HG02840 (cell line): ENCODE data around the gene SLC25A51.

Experiments
- ATAC-seq: cut with Tn5 transposase; IDR thresholded peaks from one replicate; pipeline ENCODE4 v1.9.1; 2021; ENCODE audit warnings: mild to moderate bottlenecking, moderate library complexity, moderate number of reproducible peaks; ENCODE audit not compliant: unreplicated experiment, low FRiP score

Gene SLC25A51

DNA sequence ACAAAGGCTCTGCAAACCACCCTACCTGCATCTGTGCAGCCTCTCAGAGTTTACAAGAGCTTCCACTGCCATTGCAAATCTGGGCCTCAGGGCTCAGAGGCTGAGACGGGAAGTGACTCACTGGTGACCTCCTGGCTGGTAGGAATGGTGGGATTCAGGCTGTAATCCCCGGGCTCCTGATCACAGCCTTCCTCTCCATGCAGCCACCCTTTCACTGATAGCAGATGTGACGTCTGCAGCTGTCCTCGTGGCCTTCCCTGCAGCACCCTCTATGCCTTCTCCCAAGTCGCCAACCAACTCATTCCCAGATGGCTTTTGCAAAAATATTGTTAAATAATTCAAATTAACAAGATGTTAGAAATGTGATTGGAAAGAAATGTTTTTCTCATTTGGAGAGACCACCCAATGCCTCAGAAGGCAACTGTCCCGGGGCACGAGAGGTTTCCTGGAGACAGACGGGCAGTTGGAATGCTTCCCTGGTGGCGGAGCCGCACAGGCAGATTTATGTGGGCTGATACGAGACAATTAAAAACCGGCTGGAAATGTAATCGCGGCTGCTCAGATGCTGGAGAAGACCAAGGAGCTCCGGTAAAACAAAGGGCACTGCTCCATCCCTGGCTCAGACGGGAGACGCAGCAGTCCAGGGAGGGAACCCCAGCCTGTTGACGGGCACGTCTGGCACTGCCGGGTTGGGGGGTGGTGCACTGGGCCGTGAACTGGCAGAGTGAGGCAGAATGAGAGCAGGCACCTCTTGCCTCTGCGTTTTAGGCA, 34.4 kb upstream of the SLC25A51 start:
- ATAC-seq, result no peak

DNA sequence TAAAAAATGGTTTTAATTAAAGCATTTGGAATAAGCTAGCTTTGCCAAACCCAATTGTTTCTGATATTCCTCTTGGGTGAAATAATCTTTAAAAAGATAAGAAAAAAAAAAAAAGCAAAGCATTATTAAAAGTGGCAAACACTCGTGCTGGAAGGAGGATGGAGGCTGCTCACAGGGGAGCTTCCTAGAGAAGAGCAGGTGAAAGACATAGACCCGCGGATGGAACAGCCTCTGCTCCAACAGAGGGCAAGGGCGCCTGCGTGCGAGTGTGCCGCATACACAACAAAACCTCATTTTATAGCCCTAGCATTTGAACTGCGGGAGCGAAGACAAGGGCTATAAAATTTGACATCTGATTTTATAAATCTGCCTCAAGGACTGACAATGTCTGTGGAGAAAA, 33.4 kb upstream of the SLC25A51 start:
- ATAC-seq, result no peak

DNA sequence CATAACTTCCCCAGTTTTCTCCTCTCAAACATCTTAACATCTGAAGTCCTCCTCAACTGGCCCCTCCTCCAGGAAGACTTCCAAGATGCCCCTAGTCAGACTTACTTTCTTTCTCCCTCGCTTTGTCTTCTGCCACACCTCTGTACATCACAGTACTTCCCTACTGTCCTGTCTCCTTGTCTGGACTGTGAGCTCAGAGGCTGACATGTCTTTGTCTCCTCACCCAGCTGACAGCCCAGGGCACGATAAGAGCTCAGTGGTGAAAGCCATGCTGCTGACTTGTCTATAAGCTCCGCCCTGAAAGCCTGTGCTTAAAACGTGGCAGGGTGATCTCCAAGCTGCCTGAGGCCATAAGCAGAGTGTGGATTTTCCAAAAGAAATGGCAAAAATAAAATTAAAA, 33.0 kb upstream of the SLC25A51 start:
- no peak for ATAC-seq

DNA sequence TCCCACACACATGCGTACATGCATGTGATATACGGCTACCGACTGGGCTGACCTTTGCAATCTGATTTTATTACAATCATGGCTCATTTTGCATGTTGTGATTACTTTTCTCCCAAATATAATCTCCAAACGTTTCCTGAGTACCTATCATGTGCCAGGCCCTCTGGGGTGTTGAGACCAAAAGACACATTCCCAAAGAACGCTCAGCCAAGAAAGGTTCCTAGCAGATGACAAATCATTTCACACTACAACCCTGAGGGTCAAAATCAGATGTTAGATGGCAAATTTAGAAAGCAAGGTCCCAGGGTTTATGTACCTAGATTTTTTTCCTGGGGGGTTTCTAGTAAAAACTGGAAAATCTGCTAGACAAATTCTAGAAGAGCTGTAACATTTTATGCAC, 32.4 kb upstream of the SLC25A51 start:
- ATAC-seq, result no peak

DNA sequence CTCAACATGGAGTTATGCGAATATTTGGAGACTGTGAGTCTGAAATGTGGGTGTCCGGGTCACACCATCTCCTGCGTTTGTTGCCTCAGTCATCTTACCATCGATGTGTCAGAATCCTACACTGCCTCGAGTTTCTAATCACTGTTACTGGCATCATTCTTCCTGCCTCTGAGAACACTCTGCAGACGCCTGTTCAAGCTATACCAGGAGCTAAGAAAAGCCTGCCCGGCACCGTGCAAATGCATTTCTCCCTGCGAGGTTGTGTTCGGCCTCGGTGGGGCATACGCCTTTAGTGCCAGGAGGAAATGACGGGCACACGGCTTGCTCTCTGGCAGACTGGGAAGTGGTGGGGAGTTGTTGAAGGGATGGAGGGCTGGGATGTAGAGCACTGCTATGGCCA, 31.2 kb upstream of the SLC25A51 start:
- ATAC-seq, result no peak

DNA sequence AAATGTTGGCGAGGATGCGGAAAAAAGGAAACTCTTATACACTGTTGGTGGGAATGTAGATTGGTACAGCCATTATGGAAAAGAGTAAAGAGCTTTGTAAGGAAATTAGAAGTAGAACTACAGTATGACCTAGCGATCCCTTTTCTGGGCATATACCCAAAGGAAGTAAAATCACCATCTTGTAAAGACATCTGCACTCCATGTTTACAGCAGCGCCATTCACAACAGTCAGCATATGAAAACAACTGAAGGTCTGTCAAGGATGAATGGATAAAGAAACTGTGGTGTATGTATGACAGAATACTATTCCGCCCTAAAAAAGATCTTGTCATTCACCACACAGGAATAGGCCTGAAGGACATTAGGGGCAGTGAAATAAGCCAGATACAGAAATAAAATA, 27.7 kb upstream of the SLC25A51 start:
- no peak for ATAC-seq

DNA sequence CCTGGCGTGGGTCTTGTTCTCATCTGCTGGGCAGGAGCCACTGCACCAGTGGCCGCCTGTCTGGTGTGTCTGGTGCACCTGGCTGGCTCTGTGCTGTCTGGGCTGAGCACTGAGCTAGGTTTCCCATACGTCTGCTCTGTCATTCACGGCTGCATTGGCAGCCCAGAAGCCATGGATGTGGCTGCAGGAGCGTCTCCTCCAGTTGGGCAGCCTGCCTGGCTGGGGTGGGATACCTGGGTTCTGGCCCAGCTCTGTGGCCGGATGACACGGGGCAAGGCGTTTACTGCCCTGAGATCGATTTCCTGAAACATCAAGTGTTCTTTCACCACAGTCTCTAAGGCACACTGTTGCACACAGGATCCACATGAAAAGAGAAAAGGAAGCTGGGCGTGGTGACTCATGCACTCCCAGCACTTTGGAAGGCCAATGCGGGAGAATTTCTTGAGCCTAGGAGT, 25.5 kb upstream of the SLC25A51 start:
- ATAC-seq, result no peak

DNA sequence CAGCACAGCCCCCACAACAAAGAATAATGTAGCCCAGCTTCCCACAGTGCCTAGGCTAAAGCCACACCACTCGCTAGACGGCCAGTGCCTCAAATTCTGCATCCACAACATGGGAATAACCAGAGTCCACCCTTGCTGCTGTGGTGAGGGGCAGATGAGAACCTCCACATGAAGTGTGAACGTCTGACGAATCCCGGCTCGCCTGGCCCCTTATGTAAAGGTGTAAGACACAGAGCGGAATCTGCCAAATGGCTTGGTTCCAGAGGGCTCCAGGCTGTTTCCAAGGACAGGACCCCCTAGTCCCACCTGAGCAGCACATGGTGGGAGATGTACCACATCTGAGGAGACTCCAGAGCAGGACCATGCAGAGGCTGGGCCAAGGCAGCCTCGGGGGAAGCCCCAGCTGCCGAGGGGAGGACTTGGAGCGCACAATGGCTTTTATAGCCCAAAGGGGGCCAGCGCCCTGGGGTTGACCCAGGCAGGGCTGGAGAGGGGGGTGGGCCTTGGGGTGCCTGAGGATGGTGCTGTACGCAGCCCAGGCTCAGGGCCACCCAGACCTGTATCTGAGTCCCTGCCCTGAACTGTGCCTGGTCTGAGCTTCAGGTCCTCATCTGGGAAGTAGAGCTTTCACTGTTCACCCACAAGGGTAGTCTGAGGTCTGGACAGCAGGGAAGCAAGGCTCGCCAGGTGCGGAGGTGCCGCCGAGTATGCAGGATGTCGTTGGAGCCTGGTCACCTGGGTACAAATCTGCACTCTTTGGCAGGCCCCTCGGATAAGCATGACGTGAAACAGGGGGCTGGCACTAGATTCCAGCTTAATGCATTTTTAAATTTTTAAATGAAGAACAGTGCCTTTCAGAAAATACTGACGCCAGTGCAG, 24.9 kb upstream of the SLC25A51 start:
- ATAC-seq, result no peak

DNA sequence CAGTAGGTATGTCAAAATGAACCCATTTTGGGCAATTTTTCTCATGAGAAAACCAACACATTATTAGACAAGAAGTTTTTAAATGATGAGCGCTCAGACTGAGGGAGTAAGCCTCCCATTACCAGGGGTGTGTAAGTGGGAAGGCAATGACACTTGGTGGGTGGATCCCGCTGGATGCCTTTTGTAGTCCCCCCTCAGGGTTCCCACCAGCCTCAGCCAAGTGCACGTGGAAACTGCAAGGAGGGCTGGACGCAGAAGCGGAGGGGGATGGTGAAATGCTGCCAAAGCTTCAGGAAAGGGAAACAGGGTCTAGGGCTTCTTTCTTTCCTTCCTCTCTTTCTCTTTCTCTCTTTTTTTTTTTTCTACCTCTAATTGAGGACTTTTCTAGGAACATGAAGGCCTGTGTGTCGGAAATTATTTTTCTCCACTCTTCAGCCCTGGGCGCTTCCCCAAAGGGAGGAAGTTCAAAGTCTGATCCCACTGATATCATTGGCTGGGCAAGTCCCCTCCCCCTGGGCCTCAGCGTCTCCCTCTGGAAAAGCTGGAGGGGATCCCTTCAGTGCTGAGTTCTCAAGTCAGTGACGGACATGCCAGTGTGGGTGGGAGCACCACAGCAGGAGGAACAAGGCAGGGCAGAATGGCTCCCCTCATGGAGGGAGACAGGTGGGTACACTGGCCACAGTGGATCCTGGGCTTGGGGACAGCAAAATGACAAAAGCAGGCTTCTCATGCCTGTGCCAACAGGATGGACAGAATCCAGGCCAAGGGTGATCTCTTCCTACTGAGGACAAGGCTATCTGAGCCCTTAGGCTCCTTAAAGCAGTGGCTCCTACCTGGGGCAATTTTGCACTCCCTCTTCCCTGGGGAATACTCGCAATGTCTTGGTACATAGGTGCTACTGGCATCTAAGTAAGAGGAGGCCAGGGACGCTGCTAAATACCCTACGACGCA, 23.9 kb upstream of the SLC25A51 start:
- ATAC-seq, result no peak

DNA sequence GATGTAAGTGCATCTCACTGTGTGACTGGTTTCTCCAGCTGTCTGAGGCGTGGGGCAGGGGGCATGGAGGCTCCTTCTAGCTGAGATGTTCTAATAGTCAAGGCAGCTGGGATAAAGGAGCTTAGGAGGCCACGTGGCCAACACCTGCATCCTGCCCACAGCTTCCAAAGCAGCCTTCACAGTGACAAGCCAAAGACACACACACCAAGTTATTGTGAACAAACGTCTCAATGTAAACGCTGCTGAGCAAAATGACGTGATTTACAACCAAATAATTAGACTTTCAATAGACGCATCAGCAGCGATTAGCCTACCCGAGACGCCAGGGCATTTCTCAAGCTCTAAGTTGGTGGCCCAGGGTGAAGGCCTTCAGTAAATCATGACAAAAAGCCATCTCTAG, 23.2 kb upstream of the SLC25A51 start:
- ATAC-seq, result no peak

DNA sequence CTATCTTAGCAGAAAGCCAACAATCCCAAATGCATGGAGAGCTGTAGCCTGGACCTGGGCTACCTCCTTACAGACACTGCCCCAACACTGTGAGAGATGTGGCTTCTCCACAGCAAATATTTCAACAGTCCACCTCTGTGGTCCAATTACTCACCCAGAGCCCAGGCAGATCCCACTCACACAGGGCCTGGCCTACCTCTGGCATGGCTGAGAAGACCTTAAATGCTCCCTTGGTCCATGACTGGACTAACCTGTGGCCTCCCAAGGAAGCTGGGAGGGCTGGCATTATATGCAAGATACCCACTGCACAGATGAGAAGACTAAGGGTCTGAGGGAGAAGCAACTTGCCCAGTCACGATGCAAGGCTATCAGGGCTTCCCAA, 22.8 kb upstream of the SLC25A51 start:
- ATAC-seq, result no peak

DNA sequence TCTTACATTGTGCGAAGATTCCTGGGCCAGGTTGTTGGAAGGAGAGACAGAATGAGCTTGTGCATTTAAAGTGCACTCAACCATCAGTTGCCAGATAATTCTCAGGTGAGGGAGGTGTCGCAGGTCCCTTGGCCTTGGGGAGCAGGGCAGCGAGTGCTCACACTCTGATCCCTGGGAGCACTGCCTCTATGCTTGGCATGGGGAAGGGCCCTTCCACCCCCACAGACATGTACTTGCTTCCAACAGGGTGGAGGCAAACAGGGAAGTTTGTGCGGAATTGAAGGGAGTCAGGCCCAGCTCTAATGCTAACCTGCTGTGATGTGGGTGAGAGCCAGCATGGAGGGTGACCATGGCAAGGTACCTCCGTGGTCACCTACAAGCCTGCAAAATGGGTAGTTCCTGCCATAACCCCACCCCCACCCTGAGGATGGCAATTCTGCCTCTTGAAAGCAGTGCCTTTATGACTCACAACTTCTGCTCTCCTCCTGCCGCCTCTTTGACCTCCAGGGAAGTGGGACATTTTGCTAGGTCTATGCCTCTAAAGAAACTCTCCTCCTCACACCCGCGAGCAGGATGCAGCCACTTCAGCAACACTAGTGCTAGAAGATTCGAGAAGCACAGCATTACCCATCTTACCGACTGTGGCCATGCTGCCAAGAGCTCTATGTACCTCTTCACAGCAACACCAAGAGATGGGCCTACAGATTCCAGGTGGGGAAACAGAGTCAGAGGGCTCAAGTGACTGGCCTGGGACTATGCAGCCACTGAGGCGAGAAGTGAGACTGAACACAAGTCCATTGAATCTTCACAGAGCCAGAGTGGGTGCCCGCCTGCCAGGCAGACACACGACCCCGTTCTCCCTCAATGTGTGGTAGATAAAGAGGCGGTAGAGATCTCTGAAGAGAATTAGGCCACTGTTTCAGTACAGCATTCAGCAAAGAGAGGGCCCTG, 22.1 kb upstream of the SLC25A51 start:
- ATAC-seq, result no peak

DNA sequence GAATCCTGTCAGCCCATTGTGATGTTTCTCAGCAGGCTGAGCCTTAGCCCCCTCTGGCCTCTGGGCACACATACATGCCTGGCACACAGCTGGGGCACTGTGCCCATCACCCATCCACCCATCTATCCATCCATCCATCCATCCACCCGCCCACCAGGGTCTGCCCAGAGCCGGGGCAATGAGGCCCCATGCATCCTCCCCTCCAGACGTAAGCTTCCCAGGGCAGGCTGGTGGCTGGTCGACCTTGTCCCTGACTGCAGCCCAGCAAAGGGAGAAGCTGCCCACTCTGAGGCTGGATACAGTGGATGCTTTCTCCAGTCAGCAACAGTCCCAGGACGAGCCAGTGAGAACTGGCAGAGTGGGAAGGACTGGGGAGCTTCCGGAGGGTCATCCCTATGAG, 21.1 kb upstream of the SLC25A51 start:
- no peak for ATAC-seq

DNA sequence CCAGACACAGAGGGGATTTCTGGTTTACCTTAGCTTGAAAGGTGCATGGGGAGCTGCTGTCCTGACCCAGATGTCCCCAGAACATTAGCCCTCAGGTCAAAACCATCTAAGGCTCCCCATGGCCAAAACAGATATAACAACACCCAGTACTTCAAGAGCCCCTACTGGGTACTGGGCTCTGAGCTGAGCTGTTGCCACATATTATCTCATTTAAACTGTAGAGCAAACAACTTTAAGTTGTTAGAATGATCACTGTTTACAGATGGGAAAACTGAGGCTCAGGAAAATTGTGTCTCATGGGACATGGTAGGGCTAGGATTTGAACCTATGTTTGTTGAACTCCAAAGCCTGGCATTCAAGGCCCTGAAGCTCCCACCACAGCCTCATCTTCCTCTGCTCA, 20.6 kb upstream of the SLC25A51 start:
- no peak for ATAC-seq

DNA sequence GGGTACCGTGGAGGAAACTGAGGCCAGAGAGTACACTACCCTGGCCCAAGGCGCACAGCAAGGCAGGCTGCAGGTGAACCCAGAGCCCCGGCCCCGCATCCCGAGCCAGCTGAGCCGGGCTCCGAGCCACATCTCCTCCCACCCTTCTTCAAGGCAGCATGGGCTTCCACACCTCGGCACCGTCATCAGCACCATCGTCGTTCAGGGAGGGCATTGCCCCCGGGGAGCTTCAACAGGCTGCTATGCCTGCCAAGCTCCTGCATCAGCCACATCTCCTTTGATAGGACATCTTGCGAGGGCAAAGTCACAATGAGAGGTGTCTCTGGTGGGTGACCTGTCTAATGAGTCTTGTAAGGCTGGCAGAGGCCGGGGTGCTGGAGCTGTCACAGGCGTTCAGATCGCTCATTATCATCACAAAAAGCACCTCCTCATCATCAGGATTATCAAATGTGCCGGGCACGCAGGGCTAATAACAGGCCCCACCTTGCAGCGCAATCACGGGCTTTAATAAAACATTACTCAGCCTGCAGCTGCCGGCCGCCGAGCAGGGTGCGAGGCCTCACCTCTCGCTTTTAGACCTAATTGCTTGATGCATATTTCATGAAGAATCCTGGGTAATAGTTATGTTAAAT, 20.0 kb upstream of the SLC25A51 start:
- ATAC-seq, result no peak

DNA sequence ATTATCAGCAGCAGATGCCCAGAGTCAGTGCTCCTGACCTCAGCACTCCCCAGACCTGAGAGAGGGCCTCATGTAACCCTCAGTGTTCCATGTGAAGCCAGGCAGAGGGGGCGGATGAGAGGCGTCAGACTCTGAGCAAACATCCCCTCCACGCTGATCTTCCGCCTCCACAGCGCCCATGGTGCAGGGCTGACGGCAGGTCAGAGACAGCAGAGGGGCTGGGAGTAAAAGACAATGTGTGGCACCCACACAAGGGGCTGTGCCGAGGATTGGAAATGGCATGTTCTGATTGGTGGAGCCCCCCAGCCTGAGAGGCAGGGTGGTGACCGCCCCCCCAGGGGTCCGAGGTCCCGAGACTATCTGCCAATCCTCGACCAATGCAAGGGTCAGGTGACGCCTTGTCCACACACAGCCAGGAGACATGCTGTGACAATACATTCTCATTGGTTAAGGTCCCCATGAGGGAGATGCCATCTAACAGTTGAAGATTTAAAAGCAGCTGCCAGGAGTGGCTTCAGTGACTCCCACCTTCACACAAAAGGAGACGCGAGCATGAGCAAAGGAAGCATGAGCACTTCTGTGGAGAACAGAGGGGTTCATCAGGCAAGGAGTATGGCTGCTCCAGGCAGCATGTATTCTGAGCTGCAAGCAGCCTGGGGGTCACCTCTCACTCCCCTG, 19.3 kb upstream of the SLC25A51 start:
- no peak for ATAC-seq

DNA sequence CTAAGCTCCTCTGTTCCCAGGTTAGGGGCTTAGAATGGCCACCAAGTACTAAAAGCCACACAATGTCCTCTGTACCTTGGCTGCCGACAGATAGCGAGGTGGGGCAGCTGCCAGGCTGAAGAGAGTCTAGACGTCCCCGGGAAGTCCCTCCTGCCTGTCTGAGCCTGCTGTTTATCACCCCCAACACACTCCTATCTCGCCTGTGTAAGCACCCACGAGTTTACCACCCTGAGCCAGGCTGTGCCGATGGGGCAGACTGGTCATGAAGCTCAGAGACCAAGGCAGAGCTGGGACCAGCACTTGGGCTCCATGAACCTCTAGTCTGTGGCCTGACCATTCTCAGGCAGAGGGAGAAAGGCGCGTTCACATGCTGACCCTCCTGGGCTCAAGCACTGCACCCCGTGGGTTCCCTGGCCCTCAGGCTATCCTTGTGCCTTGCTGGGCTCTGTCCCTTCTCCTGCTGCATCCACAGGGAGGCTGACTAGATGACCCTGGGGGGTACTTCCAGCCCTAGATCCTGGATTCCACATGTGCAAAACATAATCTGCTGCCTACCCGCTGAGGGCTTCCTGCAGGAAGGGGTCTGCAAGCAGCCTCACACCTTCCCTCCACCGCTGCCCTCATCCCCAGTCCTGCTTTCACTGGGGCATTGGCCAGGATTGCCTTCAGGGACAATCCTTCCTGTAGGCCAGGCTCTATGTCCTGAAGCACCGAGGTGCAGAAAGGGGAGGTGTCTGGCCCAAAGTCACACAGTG, 18.6 kb upstream of the SLC25A51 start:
- no peak for ATAC-seq
